Activated naive CD8-positive, alpha-beta T cell treated with anti-CD3 and anti-CD28 coated beads, Interleukin-2, amount 10 ng/mL, durations not matched to agents 7 days and 5 days (primary cell): ENCODE data around the gene FNBP1. TPM values are rescaled to one million over a fixed set of nuclear protein-coding genes. Genes with fewer than 3 reads are reported as not detected.

Source experiments
- ATAC-seq: fragments of 150-1000 bp; cut with Tn5 transposase; one replicate; pipeline ENCODE4 v1.10.0; 2021; ENCODE audit warnings: low read depth, moderate library complexity
- POLR2A ChIA-PET: fragments of 350-600 bp; sonication (Branson Sonifier 250); formaldehyde crosslinking; loops from one replicate; lab custom pipeline; 2021; ENCODE audit warnings: antibody characterized with exemption; lab: Charles Lee
- DNase-seq: peaks from one replicate; pipeline ENCODE4 v3.0.0; 2021
- H3K27ac Mint-ChIP-seq: one replicate; pipeline ENCODE4 v1.8.0; 2022; ENCODE audit warnings: mild to moderate bottlenecking, mixed read lengths
- H3K27me3 Mint-ChIP-seq: one replicate; pipeline ENCODE4 v1.8.0; 2022; ENCODE audit warnings: mild to moderate bottlenecking, moderate library complexity, mixed read lengths
- H3K36me3 Mint-ChIP-seq: one replicate; pipeline ENCODE4 v1.8.0; 2021; ENCODE audit warnings: mild to moderate bottlenecking, mixed read lengths
- H3K4me1 Mint-ChIP-seq: one replicate; pipeline ENCODE4 v1.8.0; 2021; ENCODE audit warnings: mixed read lengths
- H3K4me3 Mint-ChIP-seq: one replicate; pipeline ENCODE4 v1.8.0; 2022; ENCODE audit warnings: mild to moderate bottlenecking, moderate library complexity, mixed read lengths
- H3K9me3 Mint-ChIP-seq: one replicate; pipeline ENCODE4 v1.8.0; 2021; ENCODE audit warnings: mixed read lengths
- total RNA-seq, 2 experiments: library from RNA; stranded (reverse); gene quantifications; one replicate each; pipeline ENCODE4 v1.2.3, GENCODE V29; 2021

FNBP1 gene
- 100 to 1,000 TPM; 191 to 194 TPM for total RNA-seq

GRCh38 chr9:130042885-130043653 lies at the start of gene FNBP1:
Gene FNBP1 (minus strand): TSS chr9:130043189. CDS start chr9:130042975, 214 bp downstream.
- Mint-ChIP-seq H3K36me3 (peaks cover 14% of the 10 kb centered on the region), H3K4me3 (peak within 1 kb of the TSS; percentile 100), H3K27me3 (no peaks in the 10 kb centered on the region), H3K9me3 (no peaks in the 10 kb centered on the region), H3K27ac (peak within 1 kb of the TSS; percentile 99), H3K4me1 (peaks cover 46% of the 10 kb centered on the region)
- DNase-seq (peak; percentile 90), ATAC-seq (peak; percentile 60)
- POLR2A ChIA-PET, result interaction anchor here (0.6 to 9.1 kb wide), 14 partner anchors 8 to 205 kb away, joined by 3 to 195 read pairs (median 7); partner anchors contain the start of gene GPR107

- H3K36me3 Mint-ChIP-seq, result peaks cover 35% of the 10 kb centered on the region
- no peak overlapping the region for H3K27ac Mint-ChIP-seq
- POLR2A ChIA-PET, result no interaction called here
- ATAC-seq, result no peak
- peaks cover 10% of the 10 kb centered on the region for H3K4me1 Mint-ChIP-seq
- no peaks in the 10 kb centered on the region for H3K27me3 Mint-ChIP-seq
- no peak for DNase-seq
- H3K4me3 Mint-ChIP-seq, result no peak overlapping the region
- H3K9me3 Mint-ChIP-seq, result no peaks in the 10 kb centered on the region
These were observed 47.9 kb upstream of the FNBP1 start for GRCh38 chr9:130090915-130091314.

DNA sequence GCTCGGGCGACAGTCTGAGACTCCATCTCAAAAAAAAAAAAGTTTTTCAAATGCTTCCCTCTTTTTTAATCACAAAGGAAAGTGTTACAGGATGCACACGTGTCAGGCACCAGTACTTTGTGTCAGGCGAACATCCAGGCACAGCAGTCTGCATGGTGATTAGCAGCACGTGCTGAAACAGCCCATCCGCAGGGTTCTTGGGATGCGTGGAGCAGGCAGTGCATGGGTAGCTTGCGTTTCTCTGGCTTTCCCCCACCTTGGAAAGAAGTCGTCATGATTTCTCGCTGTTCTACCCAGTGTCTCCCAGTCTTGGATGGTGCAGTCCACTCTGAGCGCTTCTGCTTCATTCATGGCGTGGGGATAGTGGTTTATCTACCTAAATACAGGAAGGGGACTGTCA lies 46.2 kb upstream of the FNBP1 start:
- peaks cover 23% of the 10 kb centered on the region for H3K36me3 Mint-ChIP-seq
- ATAC-seq, result no peak
- peaks cover 5% of the 10 kb centered on the region for H3K4me1 Mint-ChIP-seq
- POLR2A ChIA-PET, result no interaction called here
- H3K4me3 Mint-ChIP-seq, result no peak overlapping the region
- no peaks in the 10 kb centered on the region for H3K27me3 Mint-ChIP-seq
- no peak overlapping the region for H3K27ac Mint-ChIP-seq
- H3K9me3 Mint-ChIP-seq, result no peaks in the 10 kb centered on the region
- DNase-seq, result no peak

DNA sequence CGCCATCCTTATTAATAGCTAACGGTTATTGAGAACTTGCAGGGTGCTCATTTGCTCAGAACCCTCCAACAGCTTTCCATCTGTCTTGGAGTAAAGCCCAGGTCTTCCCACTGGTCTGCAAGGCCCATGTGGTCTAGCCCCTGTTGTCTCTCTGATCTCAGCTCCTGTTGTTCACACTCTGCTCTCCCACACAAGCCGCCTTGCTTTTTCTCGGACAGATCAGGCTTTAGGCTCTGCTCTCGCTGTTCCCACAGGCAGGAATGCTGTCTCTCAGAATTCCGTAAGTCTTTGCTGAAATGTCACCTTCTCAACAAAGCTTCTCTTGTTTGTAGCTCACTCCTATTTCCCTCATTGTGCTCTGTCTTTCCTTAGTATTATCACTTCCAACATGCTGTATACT lies 45.1 kb upstream of the FNBP1 start:
- Mint-ChIP-seq H3K36me3 (peaks cover 22% of the 10 kb centered on the region), H3K4me1 (peaks cover 5% of the 10 kb centered on the region), H3K27ac (no peak overlapping the region), H3K9me3 (no peaks in the 10 kb centered on the region), H3K27me3 (no peaks in the 10 kb centered on the region), H3K4me3 (no peak overlapping the region)
- ATAC-seq (no peak), DNase-seq (no peak)
- POLR2A ChIA-PET, result interaction anchor here (0.7 kb wide), 1 partner anchor 19 kb away, joined by 4 read pairs; no protein-coding TSS in a partner anchor

- Mint-ChIP-seq H3K27me3 (no peaks in the 10 kb centered on the region), H3K36me3 (peaks cover 17% of the 10 kb centered on the region), H3K9me3 (no peaks in the 10 kb centered on the region), H3K4me1 (peaks cover 2% of the 10 kb centered on the region), H3K4me3 (no peak overlapping the region), H3K27ac (no peak overlapping the region)
- ATAC-seq, result no peak
- POLR2A ChIA-PET, result no interaction called here
- no peak for DNase-seq
These were observed 41.3 kb upstream of the FNBP1 start for GRCh38 chr9:130084337-130084736.

DNA sequence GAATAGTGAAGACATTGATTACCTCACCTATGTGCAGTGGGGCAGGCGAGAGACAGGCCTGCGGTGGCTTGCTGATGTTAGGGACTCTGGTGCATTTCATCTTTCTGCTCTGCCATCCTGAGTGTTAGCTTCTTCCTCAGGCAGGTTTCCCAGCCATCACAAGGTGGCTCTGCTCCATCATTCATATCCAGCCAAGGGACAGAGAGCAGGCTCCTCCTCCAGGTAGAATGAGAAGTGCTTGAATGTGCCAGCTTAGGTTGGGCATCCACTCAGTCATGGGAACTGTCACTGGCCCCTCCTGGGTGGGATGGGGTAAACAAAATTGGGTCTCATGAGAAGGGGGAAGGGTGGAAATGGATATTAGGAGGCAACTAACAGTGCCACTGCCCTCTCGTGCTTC lies 35.6 kb upstream of the FNBP1 start:
- DNase-seq, result no peak
- H3K36me3 Mint-ChIP-seq, result peaks cover 19% of the 10 kb centered on the region
- H3K4me1 Mint-ChIP-seq, result peaks cover 10% of the 10 kb centered on the region
- no peak overlapping the region for H3K4me3 Mint-ChIP-seq
- H3K9me3 Mint-ChIP-seq, result no peaks in the 10 kb centered on the region
- no peaks in the 10 kb centered on the region for H3K27me3 Mint-ChIP-seq
- POLR2A ChIA-PET, result no interaction called here
- no peak overlapping the region for H3K27ac Mint-ChIP-seq
- ATAC-seq, result no peak

GRCh38 chr9:130073373-130073772 lies 30.4 kb upstream of the FNBP1 start:
- Mint-ChIP-seq H3K27ac (no peak overlapping the region), H3K4me1 (peaks cover 12% of the 10 kb centered on the region), H3K4me3 (no peak overlapping the region), H3K36me3 (peaks cover 7% of the 10 kb centered on the region), H3K27me3 (no peaks in the 10 kb centered on the region), H3K9me3 (no peaks in the 10 kb centered on the region)
- ATAC-seq, result no peak
- DNase-seq, result no peak
- POLR2A ChIA-PET, result no interaction called here

DNA sequence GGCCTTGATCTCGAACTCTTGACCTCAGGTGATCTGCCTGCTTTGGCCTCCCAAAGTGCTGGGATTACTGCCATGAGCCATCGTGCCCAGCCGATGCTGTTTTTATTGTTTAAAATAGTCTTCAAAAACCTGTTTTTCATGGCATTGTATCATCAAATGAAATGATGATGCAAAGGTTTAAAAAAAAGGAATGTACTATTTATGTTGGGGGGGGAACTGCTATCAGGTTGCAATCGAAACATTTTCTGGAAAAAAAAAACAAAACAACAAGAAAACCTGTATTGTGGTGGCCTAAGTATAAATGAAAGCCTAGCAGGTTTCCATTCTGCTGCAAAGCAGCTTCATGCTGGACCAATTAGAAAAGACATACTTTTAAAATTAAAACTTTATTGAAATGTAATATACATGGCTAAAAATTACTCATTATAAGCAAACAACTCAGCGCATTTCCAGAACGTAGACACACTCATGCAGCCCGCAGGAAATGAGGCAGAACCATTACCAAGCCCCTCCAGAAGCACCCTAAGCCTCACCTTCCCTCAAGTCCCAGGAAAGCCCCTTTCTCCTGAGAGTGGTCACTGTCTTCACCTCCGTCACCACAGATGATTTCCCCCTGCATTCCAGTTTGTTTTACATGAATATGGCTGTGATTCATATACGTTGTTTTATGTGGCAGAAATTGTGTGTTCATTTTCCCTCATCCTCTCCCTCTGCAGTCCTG lies 29.7 kb upstream of the FNBP1 start:
- DNase-seq, result no peak
- POLR2A ChIA-PET, result no interaction called here
- Mint-ChIP-seq H3K4me1 (peaks cover 12% of the 10 kb centered on the region), H3K4me3 (no peak overlapping the region), H3K27ac (no peak overlapping the region), H3K27me3 (no peaks in the 10 kb centered on the region), H3K36me3 (peaks cover 4% of the 10 kb centered on the region), H3K9me3 (no peaks in the 10 kb centered on the region)
- no peak for ATAC-seq

DNA sequence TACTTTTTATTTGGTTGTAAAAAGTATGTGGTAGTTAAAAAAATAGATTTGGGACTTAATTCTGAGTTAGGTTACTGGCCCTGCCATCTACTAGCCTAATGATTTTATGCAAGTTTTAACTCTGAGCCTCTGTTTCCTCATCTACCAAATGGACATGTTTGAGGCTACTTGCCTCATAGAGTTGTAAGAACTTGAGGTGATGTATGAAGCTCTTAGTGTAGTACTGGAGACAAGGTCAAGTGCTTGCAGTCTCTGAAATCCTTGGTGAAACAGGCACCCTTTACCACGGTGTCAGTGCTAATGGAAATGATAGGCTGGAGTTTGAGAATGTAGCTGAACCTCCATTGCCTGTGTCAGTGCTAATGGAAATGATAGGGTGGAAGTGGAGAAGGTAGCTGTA lies 26.1 kb upstream of the FNBP1 start:
- ATAC-seq (peak; percentile 42), DNase-seq (no peak)
- H3K4me1 Mint-ChIP-seq, result peaks cover 5% of the 10 kb centered on the region
- POLR2A ChIA-PET, result no interaction called here
- no peak overlapping the region for H3K27ac Mint-ChIP-seq
- H3K9me3 Mint-ChIP-seq, result no peaks in the 10 kb centered on the region
- H3K4me3 Mint-ChIP-seq, result no peak overlapping the region
- no peaks in the 10 kb centered on the region for H3K27me3 Mint-ChIP-seq
- H3K36me3 Mint-ChIP-seq, result peaks cover 7% of the 10 kb centered on the region

GRCh38 chr9:130064621-130065020 lies 21.6 kb upstream of the FNBP1 start:
- ATAC-seq (no peak), DNase-seq (no peak)
- H3K4me3 Mint-ChIP-seq, result no peak overlapping the region
- H3K27ac Mint-ChIP-seq, result no peak overlapping the region
- H3K4me1 Mint-ChIP-seq, result peaks cover 7% of the 10 kb centered on the region
- peaks cover 13% of the 10 kb centered on the region for H3K36me3 Mint-ChIP-seq
- H3K27me3 Mint-ChIP-seq, result no peaks in the 10 kb centered on the region
- H3K9me3 Mint-ChIP-seq, result no peaks in the 10 kb centered on the region
- POLR2A ChIA-PET, result no interaction called here

DNA sequence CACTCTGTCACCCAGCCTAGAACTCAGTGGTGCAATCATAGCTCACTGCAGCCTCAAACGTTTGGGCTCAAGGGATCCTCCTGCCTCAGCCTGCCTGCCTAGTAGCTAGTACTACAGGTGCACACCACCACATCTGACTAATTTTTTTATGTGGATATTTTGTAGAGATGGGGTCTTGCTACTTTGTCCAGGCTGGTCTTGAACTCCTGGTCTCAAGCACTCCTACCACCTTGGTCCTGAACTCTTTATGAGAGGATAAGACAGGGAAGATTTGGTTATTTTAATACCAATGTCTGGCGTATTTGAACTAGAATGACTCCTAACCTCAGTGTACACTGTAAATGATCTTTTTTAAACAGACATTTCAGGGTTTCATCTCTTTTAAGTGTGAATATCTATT lies 19.8 kb upstream of the FNBP1 start:
- DNase-seq (no peak), ATAC-seq (no peak)
- Mint-ChIP-seq H3K27ac (no peak overlapping the region), H3K27me3 (no peaks in the 10 kb centered on the region), H3K4me1 (peaks cover 11% of the 10 kb centered on the region), H3K36me3 (peaks cover 22% of the 10 kb centered on the region), H3K9me3 (no peaks in the 10 kb centered on the region), H3K4me3 (no peak overlapping the region)
- POLR2A ChIA-PET, result no interaction called here

DNA sequence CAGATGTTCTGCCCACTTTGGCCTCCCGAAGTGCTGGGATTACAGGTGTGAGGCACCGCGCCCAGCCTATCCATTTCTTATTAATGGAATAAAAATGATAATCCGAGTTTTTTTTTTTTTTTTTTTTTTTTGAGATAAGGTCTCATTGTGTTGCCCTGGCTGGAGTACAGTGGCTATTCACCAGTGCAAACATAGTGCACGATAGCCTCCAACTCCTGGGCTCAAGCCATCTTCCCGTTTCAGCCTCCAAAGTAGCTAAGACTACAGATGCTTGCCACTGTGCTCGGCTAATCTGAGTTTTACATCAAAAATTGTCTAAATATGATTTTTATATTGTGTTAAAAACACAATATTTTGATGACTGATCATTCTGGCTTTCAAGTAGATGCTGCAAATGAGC lies 17.3 kb upstream of the FNBP1 start:
- Mint-ChIP-seq H3K36me3 (peaks cover 19% of the 10 kb centered on the region), H3K27me3 (no peaks in the 10 kb centered on the region), H3K4me1 (peaks cover 11% of the 10 kb centered on the region), H3K4me3 (no peak overlapping the region), H3K9me3 (no peaks in the 10 kb centered on the region), H3K27ac (no peak overlapping the region)
- no peak for DNase-seq
- ATAC-seq, result no peak
- POLR2A ChIA-PET, result interaction anchor here (0.7 kb wide), 1 partner anchor 307 kb away, joined by 3 read pairs; the partner anchor contains the start of gene PTGES

GRCh38 chr9:130058887-130059286 lies 15.9 kb upstream of the FNBP1 start:
- POLR2A ChIA-PET, result no interaction called here
- no peak overlapping the region for H3K4me3 Mint-ChIP-seq
- no peaks in the 10 kb centered on the region for H3K27me3 Mint-ChIP-seq
- DNase-seq (no peak), ATAC-seq (no peak)
- no peak overlapping the region for H3K27ac Mint-ChIP-seq
- peaks cover 11% of the 10 kb centered on the region for H3K4me1 Mint-ChIP-seq
- peaks cover 16% of the 10 kb centered on the region for H3K36me3 Mint-ChIP-seq
- no peaks in the 10 kb centered on the region for H3K9me3 Mint-ChIP-seq

DNA sequence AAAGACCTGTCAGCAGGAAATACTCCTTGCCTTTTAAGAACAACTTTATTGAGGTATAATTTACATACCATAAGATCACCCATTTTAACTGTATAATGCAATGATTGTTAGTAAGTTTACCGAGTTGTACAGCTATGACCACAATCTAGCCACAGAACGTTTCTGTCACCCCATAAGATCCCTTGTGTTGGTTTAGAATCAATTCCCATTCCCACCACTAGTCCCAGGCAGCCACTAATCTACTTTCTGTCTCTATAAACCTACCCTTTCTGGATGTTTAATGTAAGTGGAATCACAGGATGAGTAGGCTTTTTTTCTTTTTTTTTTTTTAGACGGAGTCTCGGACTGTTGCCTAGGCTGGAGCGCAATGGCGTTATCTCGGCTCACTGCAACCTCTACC lies 15.2 kb upstream of the FNBP1 start:
- DNase-seq (no peak), ATAC-seq (no peak)
- Mint-ChIP-seq H3K9me3 (no peaks in the 10 kb centered on the region), H3K36me3 (peaks cover 16% of the 10 kb centered on the region), H3K4me1 (peaks cover 11% of the 10 kb centered on the region), H3K27me3 (no peaks in the 10 kb centered on the region), H3K27ac (no peak overlapping the region), H3K4me3 (no peak overlapping the region)
- POLR2A ChIA-PET, result no interaction called here
